Peyer's patch (tissue), 4 donors: ENCODE measurements around the gene PAPSS2.

Experiments used
- POLR2A ChIP-seq, 2 donors: fragments of 450-650 bp; IDR thresholded peaks; one replicate each; pipeline ENCODE4 v1.5.1; 2017; ENCODE audit warnings: antibody characterized with exemption in 2 of 2, mild to moderate bottlenecking in 2 of 2, moderate library complexity in 2 of 2
- TF ChIP-seq, protein P1 (sequence below), 6 experiments: fragments of 450-650 bp in 4 of 6; fragments of 200-600 bp in 2 of 6; sonication (generic) in 1 of 6; IDR thresholded peaks; one replicate each; pipeline ENCODE4 v1.5.1; 2017 to 2019; ENCODE audit warnings: antibody characterized with exemption in 6 of 6, mild to moderate bottlenecking in 3 of 6, moderate library complexity in 1 of 6

DNA sequence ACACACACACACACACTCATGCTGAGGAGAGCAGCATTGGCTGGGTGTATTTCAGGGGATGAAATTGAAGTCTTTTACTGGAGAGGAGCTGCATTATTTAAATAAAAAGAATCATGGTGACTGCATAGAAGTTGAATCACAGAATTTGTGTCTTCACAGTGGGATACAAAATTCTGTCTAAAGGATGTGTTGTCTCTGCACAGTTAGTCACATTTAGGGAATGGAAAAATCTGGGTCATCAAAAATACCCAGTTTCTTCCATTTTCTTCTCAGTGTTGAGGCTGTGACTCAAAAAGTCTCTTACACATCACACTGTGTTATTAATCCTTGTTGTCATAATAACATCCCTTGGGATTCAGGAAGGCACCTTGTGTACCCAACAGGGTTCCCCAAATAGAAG lies 10.9 kb downstream of the PAPSS2 start:
- TF ChIP-seq, protein P1, sequence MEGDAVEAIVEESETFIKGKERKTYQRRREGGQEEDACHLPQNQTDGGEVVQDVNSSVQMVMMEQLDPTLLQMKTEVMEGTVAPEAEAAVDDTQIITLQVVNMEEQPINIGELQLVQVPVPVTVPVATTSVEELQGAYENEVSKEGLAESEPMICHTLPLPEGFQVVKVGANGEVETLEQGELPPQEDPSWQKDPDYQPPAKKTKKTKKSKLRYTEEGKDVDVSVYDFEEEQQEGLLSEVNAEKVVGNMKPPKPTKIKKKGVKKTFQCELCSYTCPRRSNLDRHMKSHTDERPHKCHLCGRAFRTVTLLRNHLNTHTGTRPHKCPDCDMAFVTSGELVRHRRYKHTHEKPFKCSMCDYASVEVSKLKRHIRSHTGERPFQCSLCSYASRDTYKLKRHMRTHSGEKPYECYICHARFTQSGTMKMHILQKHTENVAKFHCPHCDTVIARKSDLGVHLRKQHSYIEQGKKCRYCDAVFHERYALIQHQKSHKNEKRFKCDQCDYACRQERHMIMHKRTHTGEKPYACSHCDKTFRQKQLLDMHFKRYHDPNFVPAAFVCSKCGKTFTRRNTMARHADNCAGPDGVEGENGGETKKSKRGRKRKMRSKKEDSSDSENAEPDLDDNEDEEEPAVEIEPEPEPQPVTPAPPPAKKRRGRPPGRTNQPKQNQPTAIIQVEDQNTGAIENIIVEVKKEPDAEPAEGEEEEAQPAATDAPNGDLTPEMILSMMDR (IDR thresholded peaks at IDR 0.05): no peak
- TF ChIP-seq POLR2A (IDR thresholded peaks at IDR 0.05): no peak
